SK-N-SH (cell line): Measurements from ENCODE around the gene IFNA2.

ENCODE experiments used
- EZH2phosphoT487 ChIP-seq: fragments of 200-600 bp; sonication (generic); IDR thresholded peaks from 2 replicates; pipeline ENCODE4 v1.6.1; 2017; ENCODE audit warnings: low read depth, mixed run types, mild to moderate bottlenecking, antibody characterized with exemption, moderate library complexity, borderline replicate concordance
- MEF2A ChIP-seq: IDR thresholded peaks from 2 replicates; pipeline ENCODE4 v1.4.0; 2012; ENCODE audit warnings: low read depth, borderline replicate concordance
- NFIC ChIP-seq: IDR thresholded peaks from 2 replicates; pipeline ENCODE4 v1.4.0; 2012; ENCODE audit warnings: borderline replicate concordance
- SMC3 ChIP-seq: IDR thresholded peaks from 2 replicates; pipeline ENCODE4 v1.6.1; 2012; ENCODE audit warnings: low read depth, low read length, improper control_type of control experiment
- TF ChIP-seq, protein P1 (sequence below): fragments of 200-600 bp; sonication (generic); IDR thresholded peaks from 2 replicates; pipeline ENCODE4 v1.6.1; 2017; ENCODE audit warnings: antibody characterized with exemption, mild to moderate bottlenecking, moderate library complexity

GRCh38 chr9:21413151-21413550, 28.0 kb upstream of the IFNA2 start:
- no peak for TF ChIP-seq NFIC
- no peak for TF ChIP-seq MEF2A
- TF ChIP-seq, protein P1, sequence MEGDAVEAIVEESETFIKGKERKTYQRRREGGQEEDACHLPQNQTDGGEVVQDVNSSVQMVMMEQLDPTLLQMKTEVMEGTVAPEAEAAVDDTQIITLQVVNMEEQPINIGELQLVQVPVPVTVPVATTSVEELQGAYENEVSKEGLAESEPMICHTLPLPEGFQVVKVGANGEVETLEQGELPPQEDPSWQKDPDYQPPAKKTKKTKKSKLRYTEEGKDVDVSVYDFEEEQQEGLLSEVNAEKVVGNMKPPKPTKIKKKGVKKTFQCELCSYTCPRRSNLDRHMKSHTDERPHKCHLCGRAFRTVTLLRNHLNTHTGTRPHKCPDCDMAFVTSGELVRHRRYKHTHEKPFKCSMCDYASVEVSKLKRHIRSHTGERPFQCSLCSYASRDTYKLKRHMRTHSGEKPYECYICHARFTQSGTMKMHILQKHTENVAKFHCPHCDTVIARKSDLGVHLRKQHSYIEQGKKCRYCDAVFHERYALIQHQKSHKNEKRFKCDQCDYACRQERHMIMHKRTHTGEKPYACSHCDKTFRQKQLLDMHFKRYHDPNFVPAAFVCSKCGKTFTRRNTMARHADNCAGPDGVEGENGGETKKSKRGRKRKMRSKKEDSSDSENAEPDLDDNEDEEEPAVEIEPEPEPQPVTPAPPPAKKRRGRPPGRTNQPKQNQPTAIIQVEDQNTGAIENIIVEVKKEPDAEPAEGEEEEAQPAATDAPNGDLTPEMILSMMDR: no peak
- no peak for TF ChIP-seq SMC3
- no peak for TF ChIP-seq EZH2phosphoT487
